Caco-2 (cell line): ENCODE results near the gene TDO2. TPM values are rescaled to one million over a fixed set of nuclear protein-coding genes. Genes with fewer than 3 reads are reported as not detected.

Experiments used
- BruUV-seq: library from RNA; stranded (reverse); fragments of 400-500 nt; replicated peaks from 2 replicates; lab custom pipeline; 2021; lab: Mats Ljungman, UMichigan
- CTCF ChIA-PET: fragments of 300-600 bp; sonication (Branson Sonifier 250); formaldehyde crosslinking; loops from one replicate; lab custom pipeline; 2022; ENCODE audit warnings: antibody characterized with exemption; lab: Charles Lee
- POLR2A ChIA-PET: fragments of 300-600 bp; sonication (Branson Sonifier 250); formaldehyde crosslinking; loops from one replicate; lab custom pipeline; 2022; ENCODE audit warnings: antibody characterized with exemption; lab: Charles Lee
- DNase-seq, 2 experiments: peaks; one replicate each; pipeline versions ENCODE4 v3.0.0 to v3.0.0-alpha.2; 2020 to 2022
- H3K27me3 ChIP-seq: replicated peaks from 2 replicates; pipeline ENCODE4 v1.6.0; 2011; ENCODE audit warnings: low read length; ENCODE audit not compliant: control insufficient read depth, insufficient read depth
- H3K36me3 ChIP-seq: 2 replicates; pipeline ENCODE4 v1.5.1; 2011; ENCODE audit warnings: low read length; ENCODE audit not compliant: control insufficient read depth, insufficient read depth
- H3K4me1 ChIP-seq: fragments of 250-450 bp; sonication (Bioruptor Pico); 2 replicates; pipeline ENCODE4 v1.5.1; 2020; ENCODE audit warnings: mild to moderate bottlenecking
- H3K4me3 ChIP-seq: 2 replicates; pipeline ENCODE4 v1.5.1; 2011; ENCODE audit warnings: low read depth, mild to moderate bottlenecking, control low read depth, low read length
- H3K9me3 ChIP-seq: fragments of 250-450 bp; sonication (Bioruptor Pico); 2 replicates; pipeline ENCODE4 v1.5.1; 2020; ENCODE audit warnings: mild to moderate bottlenecking, moderate library complexity
- H3K27ac Mint-ChIP-seq: one replicate; pipeline ENCODE4 v1.8.0; 2022; ENCODE audit warnings: mixed read lengths; ENCODE audit not compliant: unreplicated experiment
- H3K27me3 Mint-ChIP-seq: one replicate; pipeline ENCODE4 v1.8.0; 2022; ENCODE audit warnings: mixed read lengths; ENCODE audit not compliant: insufficient read depth, unreplicated experiment
- H3K36me3 Mint-ChIP-seq: one replicate; pipeline ENCODE4 v1.8.0; 2022; ENCODE audit warnings: mild to moderate bottlenecking, mixed read lengths; ENCODE audit not compliant: insufficient read depth, unreplicated experiment
- H3K4me1 Mint-ChIP-seq: one replicate; pipeline ENCODE4 v1.8.0; 2022; ENCODE audit warnings: low read depth, mixed read lengths; ENCODE audit not compliant: unreplicated experiment
- H3K4me3 Mint-ChIP-seq: one replicate; pipeline ENCODE4 v1.8.0; 2022; ENCODE audit warnings: mild to moderate bottlenecking, moderate library complexity, mixed read lengths; ENCODE audit not compliant: unreplicated experiment
- H3K9me3 Mint-ChIP-seq: one replicate; pipeline ENCODE4 v1.8.0; 2022; ENCODE audit warnings: mixed read lengths; ENCODE audit not compliant: unreplicated experiment
- CTCF ChIP-seq, 2 experiments: fragments of 200-600 bp in 1 of 2; IDR thresholded peaks; 1 replicate in 1 of 2; 2 replicates in 1 of 2; pipeline versions ENCODE4 v1.5.1 to v1.8.0; 2011 to 2022; ENCODE audit warnings: antibody characterized with exemption in 1 of 2, control low read depth in 1 of 2, inconsistent platforms in 1 of 2, low read depth in 1 of 2, low read length in 1 of 2, mild to moderate bottlenecking in 1 of 2, moderate library complexity in 1 of 2; ENCODE audit not compliant: insufficient read depth in 1 of 2, severe bottlenecking in 1 of 2, unreplicated experiment in 1 of 2
- intact Hi-C: fragments of 100-400 bp; cut with micrococcal nuclease; formaldehyde crosslinking; loops from one replicate; pipeline ENCODE4 v1.10.0; 2022; ENCODE audit not compliant: unreplicated experiment
- total RNA-seq: library from RNA; stranded (reverse); gene quantifications from 2 replicates; pipeline ENCODE4 v1.2.3, GENCODE V29; 2022

TDO2 gene
- total RNA-seq, 1 experiment from 2014 or later, result 4.7 TPM

DNA sequence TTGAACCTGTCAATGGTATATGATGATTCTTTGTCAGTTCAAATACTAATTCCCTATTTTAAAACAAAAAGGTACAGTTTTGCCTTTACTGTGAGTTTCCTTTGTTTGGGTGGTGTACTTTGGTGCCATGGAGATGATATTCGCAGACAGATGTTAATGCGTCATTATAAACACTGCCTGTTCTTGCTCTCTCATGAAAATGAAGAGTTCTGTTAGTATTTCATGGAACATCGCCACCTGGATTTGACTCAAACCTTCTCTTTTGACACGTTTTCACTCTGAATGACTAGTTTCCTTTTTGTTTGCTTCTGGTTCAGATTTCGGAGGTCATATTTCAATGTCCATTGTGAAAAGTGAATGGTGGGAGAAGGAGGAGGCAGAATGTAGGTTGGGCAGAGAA is 57.0 kb downstream of the TDO2 start:
- ChIA-PET CTCF (no interaction called here), POLR2A (no interaction called here)
- no peaks in the 10 kb centered on the region for H3K27me3 Mint-ChIP-seq
- no peaks in the 10 kb centered on the region for H3K9me3 Mint-ChIP-seq
- H3K27ac Mint-ChIP-seq, result no peak overlapping the region
- H3K36me3 ChIP-seq, result no peaks in the 10 kb centered on the region; the same call in 1 of the 2 replicates
- no TSS peak for BruUV-seq
- no peak for TF ChIP-seq CTCF (IDR thresholded peaks at IDR 0.05; ENCODE audit: insufficient read depth in 1 of 2, low read depth in 1 of 2, low read length in 1 of 2, severe bottlenecking in 1 of 2, unreplicated experiment in 1 of 2)
- no peaks in the 10 kb centered on the region for H3K36me3 Mint-ChIP-seq
- DNase-seq, result no peak
- H3K4me3 ChIP-seq, result no peak overlapping the region
- H3K4me3 Mint-ChIP-seq, result no peak overlapping the region
- H3K27me3 ChIP-seq, result no peaks in the 10 kb centered on the region
- intact Hi-C loops, result no loop called here
- H3K4me1 ChIP-seq, result no peaks in the 10 kb centered on the region
- no peaks in the 10 kb centered on the region for H3K4me1 Mint-ChIP-seq
- no peaks in the 10 kb centered on the region for H3K9me3 ChIP-seq

- no peak overlapping the region for H3K4me3 Mint-ChIP-seq
- intact Hi-C loops, result no loop called here
Observed at GRCh38 chr4:155961575-155961974, 58.1 kb downstream of the TDO2 start.

GRCh38 chr4:155962767-155963166 is 59.3 kb downstream of the TDO2 start:
- no peaks in the 10 kb centered on the region for H3K4me1 ChIP-seq
- no peak for DNase-seq
- no peaks in the 10 kb centered on the region for H3K27me3 ChIP-seq
- Mint-ChIP-seq H3K36me3 (no peaks in the 10 kb centered on the region), H3K9me3 (no peaks in the 10 kb centered on the region), H3K27me3 (no peaks in the 10 kb centered on the region), H3K27ac (no peak overlapping the region), H3K4me1 (no peaks in the 10 kb centered on the region), H3K4me3 (no peak overlapping the region)
- intact Hi-C loops, result no loop called here
- no peak overlapping the region for H3K4me3 ChIP-seq
- H3K9me3 ChIP-seq, result no peaks in the 10 kb centered on the region
- ChIA-PET POLR2A (no interaction called here), CTCF (interaction anchor here (0.8 kb wide), 1 partner anchor 9 kb away, joined by 3 read pairs; no protein-coding TSS in a partner anchor)
- TF ChIP-seq CTCF (IDR thresholded peaks at IDR 0.05; ENCODE audit: insufficient read depth in 1 of 2, low read depth in 1 of 2, low read length in 1 of 2, severe bottlenecking in 1 of 2, unreplicated experiment in 1 of 2), result no peak
- no peaks in the 10 kb centered on the region for H3K36me3 ChIP-seq
- no TSS peak for BruUV-seq

More at GRCh38 chr4:155961575-155961974, 58.1 kb downstream of the TDO2 start:
- Histone ChIP-seq H3K4me3 (no peak overlapping the region), H3K27me3 (no peaks in the 10 kb centered on the region), H3K4me1 (no peaks in the 10 kb centered on the region), H3K36me3 (no peaks in the 10 kb centered on the region), H3K9me3 (no peaks in the 10 kb centered on the region)
- no peak for DNase-seq
- ChIA-PET POLR2A (no interaction called here), CTCF (no interaction called here)
- Mint-ChIP-seq H3K36me3 (no peaks in the 10 kb centered on the region), H3K9me3 (no peaks in the 10 kb centered on the region), H3K27me3 (no peaks in the 10 kb centered on the region), H3K27ac (no peak overlapping the region), H3K4me1 (no peaks in the 10 kb centered on the region)
- TF ChIP-seq CTCF (IDR thresholded peaks at IDR 0.05; ENCODE audit: insufficient read depth in 1 of 2, low read depth in 1 of 2, low read length in 1 of 2, severe bottlenecking in 1 of 2, unreplicated experiment in 1 of 2), result no peak
- BruUV-seq, result no TSS peak
